Lung microvascular endothelial cell (primary cell): ENCODE measurements around the gene DYNC1LI2. TPM values are rescaled to one million over a fixed set of nuclear protein-coding genes. Genes with fewer than 3 reads are reported as not detected.

Source experiments
- total RNA-seq: library from RNA; depleted of rRNA; stranded (reverse); fragments of >200 nt; gene quantifications from 2 replicates; pipeline ENCODE4 v1.2.1, GENCODE V29; 2014

Gene DYNC1LI2
- total RNA-seq, 1 donor from 2014 or later: 132 TPM

Other genes with a start within 250 kb of the DYNC1LI2 start
- gene TK2, start 201.5 kb downstream of the DYNC1LI2 start, total RNA-seq: 23.1 and 29.2 TPM in 2 replicates
- gene CKLF, start 199.0 kb downstream of the DYNC1LI2 start, total RNA-seq: 51.6 and 73.0 TPM in 2 replicates
- 1.5 and 1.8 TPM in 2 replicates for gene CMTM1, start 185.2 kb downstream of the DYNC1LI2 start, total RNA-seq
- not detected in 2 replicates for gene CMTM2, start 172.1 kb downstream of the DYNC1LI2 start, total RNA-seq
- 23.1 and 28.0 TPM in 2 replicates for gene CMTM3, start 146.9 kb downstream of the DYNC1LI2 start, total RNA-seq
- gene CMTM4, start 54.9 kb downstream of the DYNC1LI2 start, total RNA-seq: 5.4 and 7.6 TPM in 2 replicates
- gene TERB1, start 50.0 kb upstream of the DYNC1LI2 start, total RNA-seq: under 0.01 TPM in 1 of 2 replicates, not detected in the other
- 32.5 and 44.7 TPM in 2 replicates for gene NAE1, start 79.4 kb upstream of the DYNC1LI2 start, total RNA-seq
- gene CA7, start 92.8 kb upstream of the DYNC1LI2 start, total RNA-seq: not detected in 2 replicates
- 3.9 and 6.7 TPM in 2 replicates for gene PDP2, start 128.9 kb upstream of the DYNC1LI2 start, total RNA-seq
- gene CDH16, start 167.3 kb upstream of the DYNC1LI2 start, total RNA-seq: not detected in 2 replicates
- 0.22 and 0.60 TPM in 2 replicates for gene RRAD, start 173.9 kb upstream of the DYNC1LI2 start, total RNA-seq
- gene CIAO2B, start 182.8 kb upstream of the DYNC1LI2 start, total RNA-seq: 124 and 176 TPM in 2 replicates
- gene CES2, start 183.9 kb upstream of the DYNC1LI2 start, total RNA-seq: 12.7 and 15.9 TPM in 2 replicates
- gene CES3, start 209.7 kb upstream of the DYNC1LI2 start, total RNA-seq: under 0.01 TPM in 1 of 2 replicates, not detected in the other
- gene CES4A, start 237.0 kb upstream of the DYNC1LI2 start, total RNA-seq: 1.1 and 1.2 TPM in 2 replicates